Small intestine (tissue), 7 donors: Measurements from ENCODE around the gene MALRD1. TPM values are rescaled to one million over a fixed set of nuclear protein-coding genes. Genes with fewer than 3 reads are reported as not detected.
"Not testable (repeated sequence)": the region's sequence is repeated elsewhere in the genome, so short reads cannot be mapped to it uniquely, and the experiment has no call there.

Experiments used
- DNase-seq, 2 donors: peaks; one replicate each; pipeline versions ENCODE4 v3.0.0 to v3.0.0-alpha.2; 2013
- FAIRE-seq: peaks from 2 replicates; lab custom pipeline; 2012; peaks lifted over from hg19 to GRCh38; lab: Jason Lieb, UNC
- H3K27ac ChIP-seq, 3 donors: one replicate each; pipeline ENCODE4 v1.5.1; 2013; ENCODE audit warnings: low read length in 2 of 3, mild to moderate bottlenecking in 2 of 3, control low read depth in 1 of 3, inconsistent platforms in 1 of 3, low read depth in 1 of 3, moderate library complexity in 1 of 3
- H3K27me3 ChIP-seq, 3 donors: one replicate each; pipeline ENCODE4 v1.6.1; 2013; ENCODE audit warnings: low read length in 3 of 3, inconsistent platforms in 1 of 3; ENCODE audit not compliant: control insufficient read depth in 3 of 3, insufficient read depth in 3 of 3
- H3K36me3 ChIP-seq, 3 donors: one replicate each; pipeline ENCODE4 v1.6.1; 2013; ENCODE audit warnings: low read length in 3 of 3, inconsistent platforms in 1 of 3, low read depth in 1 of 3, mild to moderate bottlenecking in 1 of 3, moderate library complexity in 1 of 3; ENCODE audit not compliant: control insufficient read depth in 3 of 3, insufficient read depth in 2 of 3
- H3K4me1 ChIP-seq, 3 donors: one replicate each; pipeline ENCODE4 v1.6.1; 2013; ENCODE audit warnings: low read length in 2 of 3, inconsistent platforms in 1 of 3, low read depth in 1 of 3, mild to moderate bottlenecking in 1 of 3, moderate library complexity in 1 of 3; ENCODE audit not compliant: control insufficient read depth in 3 of 3, insufficient read depth in 2 of 3
- H3K4me3 ChIP-seq, 3 donors: one replicate each; pipeline ENCODE4 v1.5.1; 2013; ENCODE audit warnings: low read length in 3 of 3, control low read depth in 1 of 3, inconsistent platforms in 1 of 3, low read depth in 1 of 3, mild to moderate bottlenecking in 1 of 3, moderate library complexity in 1 of 3
- H3K9me3 ChIP-seq, 2 donors: one replicate each; pipeline ENCODE4 v1.6.1; 2013; ENCODE audit warnings: low read depth in 1 of 2, low read length in 1 of 2; ENCODE audit not compliant: control insufficient read depth in 2 of 2, insufficient read depth in 1 of 2
- WGBS, 3 donors: extraction: QIAGEN DNeasy Blood & Tissue Kit; methylation state at CpG; one replicate each; pipeline ENCODE4 v1.1.7; 2013; 5-methylcytosine and 5-hydroxymethylcytosine counted together
- polyA plus RNA-seq, 4 donors: library from polyadenylated mRNA; stranded (reverse) in 3 of 4; unstranded in 1 of 4; fragments of 200-250 nt in 3 of 4; fragments of 120-200 nt in 1 of 4; gene quantifications; one replicate each; pipeline versions ENCODE4 v1.2.1 to v1.2.3, GENCODE V29; 2013
- donor health status: healthy with polysubstance abuse.
- donor health status: control.
- donor health status: control.
- donor health status: Bipolar disorder and iron deficiency.
- donor health status: healthy.

MALRD1 gene
- polyA plus RNA-seq, 4 donors = 21.2 to 201 (median 35.0) TPM

GRCh38 chr10:19505320-19506312 is 457.0 kb downstream of the MALRD1 start:
- WGBS, 3 donors = 85 to 89% (median 87%) methylated on average over 6 of the region's 6 CpGs
- no peaks in the 10 kb centered on the region for H3K27me3 ChIP-seq
- peaks cover 0 to 2% of the 10 kb centered on the region in 2 donors for H3K9me3 ChIP-seq
- DNase-seq (peak in 1 of 2 donors; percentile 17), FAIRE-seq (no peak)
- no peak overlapping the region for H3K27ac ChIP-seq
- peaks cover 0 to 4% (median 2%) of the 10 kb centered on the region in 3 donors for H3K36me3 ChIP-seq
- H3K4me3 ChIP-seq = no peak overlapping the region
- no peaks in the 10 kb centered on the region for H3K4me1 ChIP-seq

- H3K4me1 ChIP-seq, H3K27ac ChIP-seq, DNase-seq, H3K9me3 ChIP-seq, H3K4me3 ChIP-seq, FAIRE-seq, H3K27me3 ChIP-seq, H3K36me3 ChIP-seq: not testable (repeated sequence)
- 66 to 83% (median 79%) methylated on average over 7 to 8 of the region's 8 CpGs for WGBS, 3 donors
These were observed 461.6 kb downstream of the MALRD1 start for GRCh38 chr10:19510005-19510732.

GRCh38 chr10:19518109-19518508 is 469.5 kb downstream of the MALRD1 start:
- DNase-seq (no peak), FAIRE-seq (no peak)

GRCh38 chr10:19518632-19519031 is 470.0 kb downstream of the MALRD1 start:
- DNase-seq = no peak
- Histone ChIP-seq H3K27me3 (no peaks in the 10 kb centered on the region), H3K36me3 (peaks cover 0 to 3% (median 3%) of the 10 kb centered on the region in 3 donors), H3K9me3 (peaks cover 0 to 16% of the 10 kb centered on the region in 2 donors), H3K4me1 (no peaks in the 10 kb centered on the region), H3K27ac (no peak overlapping the region), H3K4me3 (no peak overlapping the region)
- WGBS, 3 donors = 86 to 95% (median 89%) methylated on average over 1 of the region's 1 CpG
- FAIRE-seq = no peak

More at GRCh38 chr10:19518109-19518508, 469.5 kb downstream of the MALRD1 start:
- H3K27me3 ChIP-seq = no peaks in the 10 kb centered on the region
- H3K36me3 ChIP-seq = peaks cover 0 to 3% (median 3%) of the 10 kb centered on the region in 3 donors
- H3K4me3 ChIP-seq = no peak overlapping the region
- no peaks in the 10 kb centered on the region for H3K4me1 ChIP-seq
- H3K9me3 ChIP-seq = peaks cover 0 to 16% of the 10 kb centered on the region in 2 donors
- no peak overlapping the region for H3K27ac ChIP-seq

GRCh38 chr10:19531324-19531723 is 482.7 kb downstream of the MALRD1 start:
- peaks cover 0 to 14% (median 2%) of the 10 kb centered on the region in 3 donors for H3K36me3 ChIP-seq
- 41 to 54% (median 52%) methylated on average over 3 of the region's 3 CpGs for WGBS, 3 donors
- DNase-seq = no peak
- H3K9me3 ChIP-seq = no peaks in the 10 kb centered on the region
- FAIRE-seq = no peak
- H3K4me1 ChIP-seq = no peaks in the 10 kb centered on the region
- H3K4me3 ChIP-seq = no peak overlapping the region
- no peak overlapping the region for H3K27ac ChIP-seq
- no peaks in the 10 kb centered on the region for H3K27me3 ChIP-seq

GRCh38 chr10:19532411-19532810 is 483.8 kb downstream of the MALRD1 start:
- FAIRE-seq = no peak
- Histone ChIP-seq H3K27me3 (no peaks in the 10 kb centered on the region), H3K9me3 (no peaks in the 10 kb centered on the region), H3K4me3 (no peak overlapping the region), H3K4me1 (no peaks in the 10 kb centered on the region), H3K27ac (no peak overlapping the region), H3K36me3 (peaks cover 0 to 14% (median 2%) of the 10 kb centered on the region in 3 donors)
- DNase-seq = no peak
- 72 to 89% (median 77%) methylated on average over 3 of the region's 3 CpGs for WGBS, 3 donors

- Histone ChIP-seq H3K36me3 (peaks cover 0 to 3% (median 2%) of the 10 kb centered on the region in 3 donors), H3K4me1 (no peaks in the 10 kb centered on the region), H3K27me3 (no peaks in the 10 kb centered on the region), H3K4me3 (no peak overlapping the region), H3K9me3 (no peaks in the 10 kb centered on the region), H3K27ac (no peak overlapping the region)
- 58 to 68% (median 60%) methylated on average over 3 of the region's 3 CpGs for WGBS, 3 donors
- DNase-seq = no peak
- FAIRE-seq = no peak
These were observed 492.7 kb downstream of the MALRD1 start for GRCh38 chr10:19541299-19541698.

- no peak overlapping the region for H3K4me3 ChIP-seq
- H3K9me3 ChIP-seq = peaks cover 0 to 4% of the 10 kb centered on the region in 2 donors
- peaks cover 0 to 4% (median 3%) of the 10 kb centered on the region in 3 donors for H3K36me3 ChIP-seq
- DNase-seq (peak in 1 of 2 donors; percentile 26), FAIRE-seq (no peak)
- H3K27ac ChIP-seq = no peak overlapping the region
- H3K27me3 ChIP-seq = no peaks in the 10 kb centered on the region
- WGBS, 3 donors = 69 to 76% (median 70%) methylated on average over 3 of the region's 3 CpGs
- no peaks in the 10 kb centered on the region for H3K4me1 ChIP-seq
These were observed 497.6 kb downstream of the MALRD1 start for GRCh38 chr10:19546224-19546623.
